GM23248 (cell line): ENCODE measurements around the gene TTC3.

Experiments
- EZH2 ChIP-seq: fragments of 200-600 bp; sonication (generic); IDR thresholded peaks from 2 replicates; pipeline ENCODE4 v1.6.1; 2018; ENCODE audit warnings: antibody characterized with exemption, mild to moderate bottlenecking; ENCODE audit not compliant: insufficient read depth, poor library complexity, severe bottlenecking
- EZH2phosphoT487 ChIP-seq: fragments of 200-600 bp; sonication (generic); IDR thresholded peaks from 2 replicates; pipeline ENCODE4 v1.6.1; 2018; ENCODE audit warnings: antibody characterized with exemption, moderate library complexity, mild to moderate bottlenecking, low read depth; ENCODE audit not compliant: insufficient read depth

DNA sequence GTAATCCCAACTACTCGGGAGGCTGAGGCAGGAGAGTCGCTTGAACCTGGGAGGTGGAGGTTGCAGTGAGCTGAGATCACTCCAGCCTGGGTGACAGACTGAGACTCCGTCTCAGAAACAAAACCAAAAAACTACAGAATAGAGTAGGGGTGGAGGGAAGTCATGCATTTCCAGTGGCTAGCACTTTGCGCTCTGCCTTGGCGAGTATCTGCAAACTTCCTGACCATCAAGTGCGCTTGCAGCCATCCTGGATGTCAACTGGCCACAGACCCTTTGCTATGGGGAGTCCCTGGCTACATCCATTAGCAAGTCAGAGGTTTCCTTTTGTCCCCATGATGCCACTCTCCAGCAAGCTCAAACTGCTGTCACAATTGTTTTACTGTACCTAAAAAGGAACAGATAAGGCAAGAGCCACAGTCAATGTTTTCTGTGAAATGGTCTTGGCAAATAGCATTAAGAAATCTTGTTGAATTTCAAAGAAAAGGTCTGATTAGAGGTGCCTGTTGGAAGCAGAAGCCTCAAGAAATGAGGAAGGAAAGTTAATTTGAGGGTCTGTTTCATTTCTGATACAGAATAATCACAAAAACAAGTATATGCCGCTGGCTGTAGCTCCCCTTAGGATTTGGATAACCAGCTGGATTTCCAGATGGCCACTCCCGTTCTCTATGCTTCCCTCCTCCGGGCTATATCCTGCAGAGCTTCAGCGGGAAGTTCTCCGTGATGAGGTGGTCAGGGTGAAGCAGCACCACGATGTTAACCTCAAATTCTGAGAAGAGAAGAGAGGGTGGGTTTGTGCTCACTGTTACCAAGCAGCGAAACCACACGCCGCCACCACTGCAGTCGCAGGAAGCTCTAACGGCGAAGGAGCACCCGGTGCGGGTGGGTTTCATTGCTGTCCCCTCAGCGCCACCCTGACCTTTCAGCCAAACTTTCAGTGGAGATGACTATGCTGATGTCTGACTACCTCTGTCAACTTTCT is 152.1 kb downstream of the TTC3 start:
- no peak for TF ChIP-seq EZH2phosphoT487
- TF ChIP-seq EZH2 = no peak
